SK-N-SH (cell line): ENCODE measurements around the gene NOX5. TPM values are rescaled to one million over a fixed set of nuclear protein-coding genes. Genes with fewer than 3 reads are reported as not detected.
A peak's percentile ranks its signal among the peaks of the same experiment; 100 is the strongest.

Source experiments
- CTCF ChIA-PET: fragments of 300-600, 350-600 bp; formaldehyde crosslinking; extraction: SDS; loops from one replicate; lab custom pipeline; 2021; lab: Yijun Ruan, JAX
- POLR2A ChIA-PET: fragments of 350-600 bp; sonication (Branson Sonifier 250); formaldehyde crosslinking; extraction: SDS; loops from one replicate; lab custom pipeline; 2020; ENCODE audit warnings: antibody characterized with exemption, inconsistent platforms; lab: Yijun Ruan, JAX
- DNase-seq: peaks from one replicate; pipeline ENCODE4 v3.0.0; 2012
- H2AFZ ChIP-seq: fragments of 200-600 bp; sonication (generic); 2 replicates; pipeline ENCODE4 v1.8.1; 2016; ENCODE audit warnings: antibody characterized with exemption, mild to moderate bottlenecking, low read depth
- H3F3A ChIP-seq: fragments of 200-600 bp; sonication (generic); replicated peaks from 2 replicates; pipeline ENCODE3; 2016; ENCODE audit warnings: antibody characterized with exemption, mild to moderate bottlenecking; ENCODE audit not compliant: insufficient read depth
- H3K27ac ChIP-seq, 2 experiments: fragments of 200-500 bp in 1 of 2; fragments of 200-600 bp in 1 of 2; sonication (Bioruptor generic) in 1 of 2; sonication (generic), shearing (Covaris generic) in 1 of 2; 2 replicates each; pipeline versions ENCODE4 v1.5.1 to v1.6.1; 2014 to 2016; ENCODE audit warnings: low read depth in 2 of 2, inconsistent platforms in 1 of 2, low read length in 1 of 2, mild to moderate bottlenecking in 1 of 2, mixed read lengths in 1 of 2
- H3K27me3 ChIP-seq: fragments of 200-600 bp; sonication (generic), shearing (Covaris generic); 2 replicates; pipeline ENCODE4 v1.6.1; 2016; ENCODE audit warnings: mixed run types; ENCODE audit not compliant: insufficient read depth
- H3K36me3 ChIP-seq, 2 experiments: fragments of 200-500 bp in 1 of 2; fragments of 200-600 bp in 1 of 2; sonication (Bioruptor generic) in 1 of 2; sonication (generic) in 1 of 2; replicated peaks in 1 of 2; 2 replicates each; pipeline versions ENCODE3 to v1.5.1; 2014 to 2016; ENCODE audit warnings: low read length in 1 of 2, mild to moderate bottlenecking in 1 of 2; ENCODE audit not compliant: insufficient read depth in 2 of 2, control insufficient read depth in 1 of 2
- H3K4me1 ChIP-seq, 2 experiments: fragments of 200-500 bp in 1 of 2; fragments of 200-600 bp in 1 of 2; sonication (Bioruptor generic) in 1 of 2; sonication (generic), shearing (Covaris generic) in 1 of 2; 2 replicates each; pipeline versions ENCODE4 v1.5.1 to v1.6.1; 2014 to 2016; ENCODE audit warnings: low read depth in 1 of 2, low read length in 1 of 2, mixed run types in 1 of 2; ENCODE audit not compliant: insufficient read depth in 2 of 2, control insufficient read depth in 1 of 2
- H3K4me2 ChIP-seq: fragments of 200-600 bp; sonication (generic), shearing (Covaris generic); 2 replicates; pipeline ENCODE4 v1.6.1; 2017; ENCODE audit warnings: mixed run types
- H3K4me3 ChIP-seq, 2 experiments: fragments of 200-500 bp in 1 of 2; fragments of 200-600 bp in 1 of 2; sonication (Bioruptor generic) in 1 of 2; sonication (generic), shearing (Covaris generic) in 1 of 2; 2 replicates each; pipeline versions ENCODE4 v1.5.1 to v1.8.1; 2014 to 2016; ENCODE audit warnings: low read depth in 2 of 2, inconsistent platforms in 1 of 2, low read length in 1 of 2, mild to moderate bottlenecking in 1 of 2, mixed read lengths in 1 of 2, moderate library complexity in 1 of 2
- H3K79me2 ChIP-seq: fragments of 200-600 bp; sonication (generic); 2 replicates; pipeline ENCODE4 v1.8.1; 2017; ENCODE audit warnings: mild to moderate bottlenecking; ENCODE audit not compliant: insufficient read depth
- H3K9ac ChIP-seq: fragments of 200-600 bp; sonication (generic); 2 replicates; pipeline ENCODE4 v1.6.1; 2017; ENCODE audit warnings: mixed run types
- H3K9me2 ChIP-seq: fragments of 200-600 bp; sonication (generic); 2 replicates; pipeline ENCODE4 v1.6.1; 2017; ENCODE audit warnings: mixed run types
- H3K9me3 ChIP-seq: fragments of 200-600 bp; sonication (generic); 2 replicates; pipeline ENCODE4 v1.6.1; 2017; ENCODE audit warnings: mixed run types, mild to moderate bottlenecking, moderate library complexity
- H4K20me1 ChIP-seq: fragments of 200-600 bp; sonication (generic); 2 replicates; pipeline ENCODE4 v1.6.1; 2017; ENCODE audit warnings: mild to moderate bottlenecking, mixed run types; ENCODE audit not compliant: insufficient read depth
- CHD2 ChIP-seq: fragments of 150-350 bp; IDR thresholded peaks from 2 replicates; pipeline ENCODE4 v1.6.1; 2018; ENCODE audit warnings: low read length; ENCODE audit not compliant: partially characterized antibody
- ELF1 ChIP-seq: IDR thresholded peaks from 2 replicates; pipeline ENCODE4 v1.4.0; 2012
- EP300 ChIP-seq, 2 experiments: IDR thresholded peaks; 2 replicates each; pipeline versions ENCODE4 v1.4.0 to v1.6.1; 2012; ENCODE audit warnings: borderline replicate concordance in 1 of 2, low read depth in 1 of 2, low read length in 1 of 2
- FOXJ3 ChIP-seq: sonication (generic); formaldehyde crosslinking; IDR thresholded peaks from 2 replicates; pipeline ENCODE4 v1.5.1; 2020; ENCODE audit warnings: mild to moderate bottlenecking, missing genetic modification reagents
- FOXM1 ChIP-seq: IDR thresholded peaks from 2 replicates; pipeline ENCODE4 v1.4.0; 2012; ENCODE audit warnings: low read depth, mild to moderate bottlenecking
- GABPA ChIP-seq: IDR thresholded peaks from 2 replicates; pipeline ENCODE4 v1.4.0; 2012; ENCODE audit warnings: low read depth, mild to moderate bottlenecking
- IRF3 ChIP-seq: fragments of 150-350 bp; IDR thresholded peaks from 2 replicates; pipeline ENCODE4 v1.6.1; 2016; ENCODE audit warnings: mild to moderate bottlenecking, low read depth, low read length
- JUND ChIP-seq: IDR thresholded peaks from 2 replicates; pipeline ENCODE4 v1.4.0; 2012
- NRF1 ChIP-seq: IDR thresholded peaks from 2 replicates; pipeline ENCODE4 v1.6.1; 2012; ENCODE audit warnings: low read depth, mild to moderate bottlenecking, low read length
- POLR2AphosphoS5 ChIP-seq: IDR thresholded peaks from 2 replicates; pipeline ENCODE4 v1.6.1; 2012; ENCODE audit warnings: low read depth, low read length
- RCOR1 ChIP-seq: fragments of 150-350 bp; IDR thresholded peaks from 2 replicates; pipeline ENCODE4 v1.6.1; 2017; ENCODE audit warnings: antibody characterized with exemption, low read length
- RXRA ChIP-seq: IDR thresholded peaks from 2 replicates; pipeline ENCODE4 v1.4.0; 2012; ENCODE audit warnings: low read depth, mild to moderate bottlenecking, borderline replicate concordance
- SMC3 ChIP-seq: IDR thresholded peaks from 2 replicates; pipeline ENCODE4 v1.6.1; 2012; ENCODE audit warnings: low read depth, low read length, improper control_type of control experiment
- TAF1 ChIP-seq: IDR thresholded peaks from 2 replicates; pipeline ENCODE4 v1.6.1; 2012; ENCODE audit warnings: low read depth, mild to moderate bottlenecking, low read length, moderate library complexity, borderline replicate concordance
- TEAD4 ChIP-seq: IDR thresholded peaks from 2 replicates; pipeline ENCODE4 v1.4.0; 2012; ENCODE audit warnings: mild to moderate bottlenecking, borderline replicate concordance; ENCODE audit not compliant: insufficient read depth
- USF1 ChIP-seq: IDR thresholded peaks from 2 replicates; pipeline ENCODE4 v1.4.0; 2012; ENCODE audit warnings: low read depth, borderline replicate concordance
- USF2 ChIP-seq: fragments of 150-350 bp; IDR thresholded peaks from 2 replicates; pipeline ENCODE4 v1.6.1; 2017; ENCODE audit warnings: antibody characterized with exemption, low read length, low read depth, borderline replicate concordance
- YY1 ChIP-seq: IDR thresholded peaks from 2 replicates; pipeline ENCODE4 v1.4.0; 2012; ENCODE audit warnings: low read depth, mild to moderate bottlenecking
- WGBS: methylation state at CpG from one replicate; pipeline ENCODE4 v1.1.6; 2017; ENCODE audit warnings: low lambda C conversion rate; 5-methylcytosine and 5-hydroxymethylcytosine counted together
- polyA plus RNA-seq, 3 experiments: library from polyadenylated mRNA; depleted of rRNA; stranded (reverse); fragments of >200 nt; gene quantifications; 2 replicates each; pipeline ENCODE4 v1.2.3, GENCODE V29; 2012
- TF ChIP-seq, protein P1 (sequence below): IDR thresholded peaks from 2 replicates; pipeline ENCODE4 v1.4.0; 2012; ENCODE audit warnings: low read depth, borderline replicate concordance
- TF ChIP-seq, protein P2 (sequence below): IDR thresholded peaks from 2 replicates; pipeline ENCODE4; 2012

NOX5 gene
- polyA plus RNA-seq, 1 of the 3 experiments (the other 2 are of a cell fraction): 0.05 TPM

- TF ChIP-seq IRF3: no peak
- TF ChIP-seq USF1: no peak
- no peak for TF ChIP-seq EP300 (IDR thresholded peaks at IDR 0.05; ENCODE audit: borderline replicate concordance in 1 of 2, low read depth in 1 of 2, low read length in 1 of 2)
- TF ChIP-seq RXRA: no peak
- TF ChIP-seq, protein P1, sequence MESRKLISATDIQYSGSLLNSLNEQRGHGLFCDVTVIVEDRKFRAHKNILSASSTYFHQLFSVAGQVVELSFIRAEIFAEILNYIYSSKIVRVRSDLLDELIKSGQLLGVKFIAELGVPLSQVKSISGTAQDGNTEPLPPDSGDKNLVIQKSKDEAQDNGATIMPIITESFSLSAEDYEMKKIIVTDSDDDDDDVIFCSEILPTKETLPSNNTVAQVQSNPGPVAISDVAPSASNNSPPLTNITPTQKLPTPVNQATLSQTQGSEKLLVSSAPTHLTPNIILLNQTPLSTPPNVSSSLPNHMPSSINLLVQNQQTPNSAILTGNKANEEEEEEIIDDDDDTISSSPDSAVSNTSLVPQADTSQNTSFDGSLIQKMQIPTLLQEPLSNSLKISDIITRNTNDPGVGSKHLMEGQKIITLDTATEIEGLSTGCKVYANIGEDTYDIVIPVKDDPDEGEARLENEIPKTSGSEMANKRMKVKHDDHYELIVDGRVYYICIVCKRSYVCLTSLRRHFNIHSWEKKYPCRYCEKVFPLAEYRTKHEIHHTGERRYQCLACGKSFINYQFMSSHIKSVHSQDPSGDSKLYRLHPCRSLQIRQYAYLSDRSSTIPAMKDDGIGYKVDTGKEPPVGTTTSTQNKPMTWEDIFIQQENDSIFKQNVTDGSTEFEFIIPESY: no peak
- TF ChIP-seq POLR2AphosphoS5: no peak
- no peak for TF ChIP-seq CHD2
- TF ChIP-seq, protein P2, sequence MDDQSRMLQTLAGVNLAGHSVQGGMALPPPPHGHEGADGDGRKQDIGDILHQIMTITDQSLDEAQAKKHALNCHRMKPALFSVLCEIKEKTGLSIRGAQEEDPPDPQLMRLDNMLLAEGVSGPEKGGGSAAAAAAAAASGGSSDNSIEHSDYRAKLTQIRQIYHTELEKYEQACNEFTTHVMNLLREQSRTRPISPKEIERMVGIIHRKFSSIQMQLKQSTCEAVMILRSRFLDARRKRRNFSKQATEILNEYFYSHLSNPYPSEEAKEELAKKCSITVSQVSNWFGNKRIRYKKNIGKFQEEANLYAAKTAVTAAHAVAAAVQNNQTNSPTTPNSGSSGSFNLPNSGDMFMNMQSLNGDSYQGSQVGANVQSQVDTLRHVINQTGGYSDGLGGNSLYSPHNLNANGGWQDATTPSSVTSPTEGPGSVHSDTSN: no peak
- no peak for TF ChIP-seq GABPA
- no peak for TF ChIP-seq TAF1
- no peaks in the 10 kb centered on the region for H4K20me1 ChIP-seq
- no peaks in the 10 kb centered on the region for H3F3A ChIP-seq
- ChIA-PET CTCF (interaction anchor here (1.0 to 2.6 kb wide), 2 partner anchors 21 to 39 kb away, joined by 3 to 10 read pairs; no protein-coding TSS in a partner anchor), POLR2A (no interaction called here)
- H3K9me2 ChIP-seq: no peaks in the 10 kb centered on the region
- WGBS: 88% methylated on average over 5 of the region's 6 CpGs
- H3K4me1 ChIP-seq: peaks cover 0 to 27% of the 10 kb centered on the region in 2 experiments; a peak in 2 of 4 replicates
- peak overlapping the region in 1 of 2 experiments; percentile 94; a peak in 2 of 4 replicates for H3K27ac ChIP-seq
- no peaks in the 10 kb centered on the region for H3K36me3 ChIP-seq
- no peaks in the 10 kb centered on the region for H3K27me3 ChIP-seq
- H3K79me2 ChIP-seq: no peaks in the 10 kb centered on the region
- H3K9ac ChIP-seq: no peak overlapping the region
- no peak overlapping the region for H3K4me3 ChIP-seq
- no peak overlapping the region for H3K4me2 ChIP-seq
- no peak overlapping the region for H2AFZ ChIP-seq
- H3K9me3 ChIP-seq: no peaks in the 10 kb centered on the region
- no peak for DNase-seq
These were observed 21.8 kb upstream of the NOX5 start for GRCh38 chr15:68992696-68993095.

DNA sequence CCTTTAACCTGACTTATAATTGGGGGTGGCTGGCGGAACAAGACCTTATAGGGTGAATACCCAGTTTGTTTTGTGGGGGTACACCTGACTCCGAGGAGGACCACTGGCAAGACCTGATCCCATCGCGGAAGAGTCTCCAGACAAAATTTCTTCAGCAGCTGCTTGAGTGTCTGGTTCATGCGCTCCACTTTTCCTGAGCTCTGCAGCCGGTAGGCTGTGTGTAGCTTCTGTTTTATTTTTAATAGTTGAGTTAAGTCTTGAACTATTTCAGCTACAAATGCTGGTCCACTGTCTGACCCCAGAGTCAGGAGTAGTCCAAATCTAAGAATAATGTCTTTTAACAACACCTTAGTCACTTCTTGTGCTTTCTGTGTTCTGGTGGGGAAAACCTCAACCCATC lies 21.2 kb upstream of the NOX5 start:
- H2AFZ ChIP-seq: no peak overlapping the region
- no peaks in the 10 kb centered on the region for H3K27me3 ChIP-seq
- H3K36me3 ChIP-seq: no peaks in the 10 kb centered on the region
- CTCF ChIA-PET: interaction anchor here (0.8 kb wide), 1 partner anchor 38 kb away, joined by 4 read pairs; no protein-coding TSS in a partner anchor
- no peak for DNase-seq
- WGBS: 86% methylated on average over 6 of the region's 6 CpGs
- no peaks in the 10 kb centered on the region for H3F3A ChIP-seq
- H4K20me1 ChIP-seq: no peaks in the 10 kb centered on the region
- POLR2A ChIA-PET: no interaction called here
- H3K9ac ChIP-seq: no peak overlapping the region
- H3K4me1 ChIP-seq: peaks cover 0 to 31% of the 10 kb centered on the region in 2 experiments; a peak in 2 of 4 replicates
- H3K9me2 ChIP-seq: no peaks in the 10 kb centered on the region
- H3K9me3 ChIP-seq: no peaks in the 10 kb centered on the region
- H3K79me2 ChIP-seq: no peaks in the 10 kb centered on the region
- H3K27ac ChIP-seq: peak overlapping the region in 1 of 2 experiments; percentile 13; a peak in 1 of 4 replicates
- H3K4me3 ChIP-seq: no peak overlapping the region
- no peak overlapping the region for H3K4me2 ChIP-seq
- TF ChIP-seq FOXJ3 (CRISPR knock-in tag) (no peak), RXRA (no peak), TEAD4 (no peak), SMC3 (no peak), YY1 (no peak), GABPA (no peak), USF2 (no peak), FOXM1 (no peak), JUND (no peak), NRF1 (no peak), ELF1 (no peak), RCOR1 (no peak)
- TF ChIP-seq, protein P1: no peak
